Activated T-helper 17 cell treated with anti-CD3 and anti-CD28 coated beads, Interleukin-2, amount 50 U/mL, for 72 hours (primary cell): ENCODE results near the gene SELENOF. TPM values are rescaled to one million over a fixed set of nuclear protein-coding genes. Genes with fewer than 3 reads are reported as not detected.

Source experiments
- ATAC-seq: fragments of 150-1000 bp; cut with Tn5 transposase; replicated peaks from 2 replicates; pipeline ENCODE4 v1.10.0; 2021; ENCODE audit warnings: mild to moderate bottlenecking, moderate library complexity
- H3K27ac Mint-ChIP-seq: one replicate; pipeline ENCODE4 v1.8.0; 2022; ENCODE audit warnings: mixed read lengths
- H3K27me3 Mint-ChIP-seq: one replicate; pipeline ENCODE4 v1.8.0; 2022; ENCODE audit warnings: mixed read lengths
- H3K36me3 Mint-ChIP-seq: one replicate; pipeline ENCODE4 v1.8.0; 2022; ENCODE audit warnings: low read depth, mild to moderate bottlenecking, mixed read lengths
- H3K4me1 Mint-ChIP-seq: one replicate; pipeline ENCODE4 v1.8.0; 2022; ENCODE audit warnings: mixed read lengths
- H3K4me3 Mint-ChIP-seq: one replicate; pipeline ENCODE4 v1.8.0; 2022; ENCODE audit warnings: mild to moderate bottlenecking, mixed read lengths
- H3K9me3 Mint-ChIP-seq: one replicate; pipeline ENCODE4 v1.8.0; 2022; ENCODE audit warnings: mixed read lengths
- total RNA-seq, 2 donors: library from RNA; stranded (reverse); gene quantifications; one replicate each; pipeline ENCODE4 v1.2.3, GENCODE V29; 2022

The SELENOF gene
- 100 to 1,000 TPM in 1 of 2 donors, 10 to 100 TPM in 1; 90.9 to 153 TPM for total RNA-seq

- Mint-ChIP-seq H3K9me3 (no peaks in the 10 kb centered on the region), H3K4me1 (peaks cover 30% of the 10 kb centered on the region), H3K4me3 (no peak within 1 kb of the TSS), H3K27ac (no peak within 1 kb of the TSS), H3K27me3 (no peaks in the 10 kb centered on the region), H3K36me3 (no peaks in the 10 kb centered on the region)
- ATAC-seq = peak; percentile 94
Measured at GRCh38 chr1:86913896-86914600, at the start of gene SELENOF. Gene SELENOF, minus strand, starts transcription at chr1:86914126. Its CDS starts 15 bp downstream, at chr1:86914111.

DNA sequence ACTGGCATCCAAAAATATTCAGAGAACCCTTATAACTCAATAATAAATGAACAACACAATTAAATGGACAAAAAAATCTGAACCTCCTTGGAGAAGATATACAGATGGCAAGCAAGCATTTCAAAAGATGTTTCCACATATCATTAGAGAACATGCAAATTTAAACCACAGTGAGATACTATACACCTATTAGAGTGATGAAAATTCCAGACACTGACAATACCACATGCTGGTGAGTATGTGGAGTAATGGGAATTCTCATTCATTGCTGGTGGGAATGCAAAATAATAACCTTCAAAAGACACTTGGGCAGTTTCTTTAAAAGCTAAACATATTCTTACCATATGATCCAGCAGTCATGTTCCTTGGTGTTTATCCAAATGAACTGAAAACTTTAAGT, 46.6 kb upstream of the SELENOF start:
- Mint-ChIP-seq H3K4me1 (no peaks in the 10 kb centered on the region), H3K36me3 (no peaks in the 10 kb centered on the region), H3K27me3 (no peaks in the 10 kb centered on the region), H3K9me3 (no peaks in the 10 kb centered on the region), H3K4me3 (no peak overlapping the region), H3K27ac (no peak overlapping the region)
- ATAC-seq = no peak

GRCh38 chr1:86957221-86957620, 43.3 kb upstream of the SELENOF start:
- Mint-ChIP-seq H3K27ac (no peak overlapping the region), H3K9me3 (no peaks in the 10 kb centered on the region), H3K4me3 (no peak overlapping the region), H3K27me3 (no peaks in the 10 kb centered on the region), H3K4me1 (no peaks in the 10 kb centered on the region), H3K36me3 (no peaks in the 10 kb centered on the region)
- no peak for ATAC-seq

DNA sequence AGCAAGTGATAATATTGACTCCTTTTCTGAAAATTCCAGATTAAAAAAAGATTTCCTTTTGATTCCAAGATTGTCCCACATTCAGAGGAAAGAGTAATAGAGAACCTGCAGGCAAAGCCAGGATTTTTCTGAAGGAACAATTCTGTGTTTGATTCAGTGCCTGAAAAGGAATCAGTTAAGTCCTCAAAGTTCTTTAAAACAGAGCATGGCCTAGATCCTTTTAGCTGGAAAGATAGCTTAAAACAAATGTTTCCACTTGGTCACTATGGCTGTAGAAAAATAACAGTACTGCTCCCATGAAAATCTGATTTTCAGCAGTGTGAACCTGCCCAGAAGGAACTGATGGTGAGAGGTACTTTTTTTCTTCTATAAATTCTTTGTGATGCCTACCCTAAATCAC, 42.3 kb upstream of the SELENOF start:
- H3K9me3 Mint-ChIP-seq = no peaks in the 10 kb centered on the region
- no peak for ATAC-seq
- H3K27ac Mint-ChIP-seq = no peak overlapping the region
- H3K4me1 Mint-ChIP-seq = no peaks in the 10 kb centered on the region
- no peaks in the 10 kb centered on the region for H3K36me3 Mint-ChIP-seq
- H3K27me3 Mint-ChIP-seq = no peaks in the 10 kb centered on the region
- H3K4me3 Mint-ChIP-seq = no peak overlapping the region

GRCh38 chr1:86955678-86956077, 41.8 kb upstream of the SELENOF start:
- no peak overlapping the region for H3K4me3 Mint-ChIP-seq
- ATAC-seq = no peak
- H3K27me3 Mint-ChIP-seq = no peaks in the 10 kb centered on the region
- no peaks in the 10 kb centered on the region for H3K9me3 Mint-ChIP-seq
- no peaks in the 10 kb centered on the region for H3K4me1 Mint-ChIP-seq
- H3K27ac Mint-ChIP-seq = no peak overlapping the region
- no peaks in the 10 kb centered on the region for H3K36me3 Mint-ChIP-seq

DNA sequence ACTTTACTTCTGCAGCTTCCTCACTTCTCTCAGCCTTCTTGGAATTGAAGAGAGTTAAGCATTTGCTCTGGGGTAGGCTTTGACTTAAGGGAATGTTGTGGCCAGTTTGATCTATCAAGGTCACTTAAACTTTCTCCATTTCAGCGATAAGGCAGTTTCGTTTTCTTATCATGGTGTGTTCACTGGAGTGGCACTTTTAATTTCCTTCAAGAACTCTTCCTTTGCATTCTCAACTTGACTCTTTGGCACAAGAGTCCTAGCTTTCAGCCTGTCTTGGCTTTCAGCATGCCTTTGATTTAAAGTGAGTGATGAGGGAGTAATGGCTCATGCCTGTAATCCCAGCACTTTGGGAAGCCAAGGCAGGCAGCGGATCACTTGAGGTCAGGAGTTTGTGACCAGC, 39.2 kb upstream of the SELENOF start:
- Mint-ChIP-seq H3K27me3 (no peaks in the 10 kb centered on the region), H3K9me3 (no peaks in the 10 kb centered on the region), H3K36me3 (no peaks in the 10 kb centered on the region), H3K27ac (no peak overlapping the region), H3K4me3 (no peak overlapping the region), H3K4me1 (peaks cover 5% of the 10 kb centered on the region)
- no peak for ATAC-seq

GRCh38 chr1:86951430-86951829, 37.5 kb upstream of the SELENOF start:
- Mint-ChIP-seq H3K4me1 (peaks cover 5% of the 10 kb centered on the region), H3K27ac (no peak overlapping the region)

GRCh38 chr1:86950712-86951419, 36.9 kb upstream of the SELENOF start:
- no peak for ATAC-seq
- Mint-ChIP-seq H3K4me1 (peaks cover 5% of the 10 kb centered on the region), H3K9me3 (no peaks in the 10 kb centered on the region), H3K36me3 (no peaks in the 10 kb centered on the region), H3K27me3 (no peaks in the 10 kb centered on the region), H3K27ac (no peak overlapping the region), H3K4me3 (no peak overlapping the region)

More at GRCh38 chr1:86951430-86951829, 37.5 kb upstream of the SELENOF start:
- Mint-ChIP-seq H3K9me3 (no peaks in the 10 kb centered on the region), H3K4me3 (no peak overlapping the region), H3K36me3 (no peaks in the 10 kb centered on the region), H3K27me3 (no peaks in the 10 kb centered on the region)
- ATAC-seq = no peak

DNA sequence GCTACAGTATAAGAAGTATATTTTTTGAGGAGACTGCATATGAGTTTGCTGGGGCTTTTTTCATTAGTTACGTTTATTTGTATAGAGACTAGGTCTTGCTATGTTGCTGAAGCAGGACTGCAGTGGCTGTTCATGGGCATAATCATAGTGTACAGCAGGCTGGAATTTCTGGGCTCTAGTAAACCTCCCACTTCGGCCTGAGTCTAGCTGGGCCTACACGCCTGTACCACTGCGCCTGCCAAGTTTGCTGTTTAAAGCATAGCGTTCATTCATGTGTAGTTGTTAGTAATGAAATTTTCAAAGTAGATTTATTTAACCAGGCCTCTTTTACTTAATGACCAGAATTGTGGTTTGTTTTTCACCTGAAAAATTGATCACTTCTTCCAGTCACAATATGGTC, 34.3 kb upstream of the SELENOF start:
- no peak overlapping the region for H3K27ac Mint-ChIP-seq
- H3K9me3 Mint-ChIP-seq = no peaks in the 10 kb centered on the region
- no peaks in the 10 kb centered on the region for H3K27me3 Mint-ChIP-seq
- no peak overlapping the region for H3K4me3 Mint-ChIP-seq
- H3K36me3 Mint-ChIP-seq = no peaks in the 10 kb centered on the region
- ATAC-seq = no peak
- H3K4me1 Mint-ChIP-seq = peaks cover 14% of the 10 kb centered on the region

DNA sequence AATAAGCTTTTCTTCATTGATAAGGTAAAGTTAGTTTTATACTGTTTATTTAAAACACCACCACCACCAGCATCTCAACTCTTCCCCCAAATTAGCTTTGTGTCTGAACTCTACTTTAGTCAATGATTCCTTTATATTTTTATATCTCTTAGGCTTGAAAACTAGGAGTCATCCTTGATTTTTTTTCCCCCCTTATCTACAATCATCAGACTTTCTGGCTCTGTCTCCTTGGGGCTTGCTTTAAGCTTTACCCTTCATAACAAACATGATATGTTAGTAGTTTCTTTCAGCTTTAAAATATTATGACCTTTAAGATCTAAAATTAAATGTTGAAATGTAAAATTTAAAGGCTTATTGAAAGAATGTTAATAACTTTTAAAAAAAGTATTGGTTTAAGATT, 28.8 kb upstream of the SELENOF start:
- Mint-ChIP-seq H3K27ac (no peak overlapping the region), H3K4me3 (no peak overlapping the region), H3K4me1 (peaks cover 20% of the 10 kb centered on the region), H3K36me3 (no peaks in the 10 kb centered on the region), H3K9me3 (no peaks in the 10 kb centered on the region), H3K27me3 (no peaks in the 10 kb centered on the region)
- ATAC-seq = no peak

GRCh38 chr1:86942042-86942441, 28.1 kb upstream of the SELENOF start:
- H3K4me1 Mint-ChIP-seq = peaks cover 20% of the 10 kb centered on the region
- no peak for ATAC-seq
- H3K36me3 Mint-ChIP-seq = no peaks in the 10 kb centered on the region
- no peaks in the 10 kb centered on the region for H3K27me3 Mint-ChIP-seq
- H3K27ac Mint-ChIP-seq = no peak overlapping the region
- no peak overlapping the region for H3K4me3 Mint-ChIP-seq
- H3K9me3 Mint-ChIP-seq = no peaks in the 10 kb centered on the region

GRCh38 chr1:86940599-86940998, 26.7 kb upstream of the SELENOF start:
- H3K9me3 Mint-ChIP-seq = no peaks in the 10 kb centered on the region

GRCh38 chr1:86939406-86939805, 25.5 kb upstream of the SELENOF start:
- no peak for ATAC-seq
- Mint-ChIP-seq H3K4me1 (peaks cover 11% of the 10 kb centered on the region), H3K9me3 (no peaks in the 10 kb centered on the region), H3K36me3 (no peaks in the 10 kb centered on the region), H3K27ac (no peak overlapping the region), H3K27me3 (no peaks in the 10 kb centered on the region), H3K4me3 (no peak overlapping the region)

More at GRCh38 chr1:86940599-86940998, 26.7 kb upstream of the SELENOF start:
- H3K27ac Mint-ChIP-seq = no peak overlapping the region
- peaks cover 20% of the 10 kb centered on the region for H3K4me1 Mint-ChIP-seq
- no peaks in the 10 kb centered on the region for H3K27me3 Mint-ChIP-seq
- H3K36me3 Mint-ChIP-seq = no peaks in the 10 kb centered on the region
- ATAC-seq = no peak
- H3K4me3 Mint-ChIP-seq = no peak overlapping the region

DNA sequence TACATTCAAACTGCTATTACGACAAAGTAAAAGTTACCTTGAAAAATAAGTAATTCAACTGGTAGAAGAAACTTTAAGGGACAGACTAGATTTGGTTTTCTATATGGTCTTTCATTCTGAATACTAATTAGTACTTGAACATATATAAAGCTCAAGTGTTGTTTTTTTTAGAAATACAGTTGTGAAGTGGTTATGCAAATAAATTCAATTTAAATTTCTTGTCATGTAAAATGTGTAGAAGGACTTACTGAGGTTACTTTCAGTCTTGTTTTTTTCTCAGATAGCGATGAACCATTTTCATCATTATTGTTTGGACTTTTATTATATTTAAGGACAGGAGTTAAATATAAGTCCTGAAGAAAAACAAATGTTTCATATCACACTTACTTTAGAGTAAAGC, 24.9 kb upstream of the SELENOF start:
- ATAC-seq = no peak
- Mint-ChIP-seq H3K4me1 (peaks cover 11% of the 10 kb centered on the region), H3K27ac (no peak overlapping the region)

DNA sequence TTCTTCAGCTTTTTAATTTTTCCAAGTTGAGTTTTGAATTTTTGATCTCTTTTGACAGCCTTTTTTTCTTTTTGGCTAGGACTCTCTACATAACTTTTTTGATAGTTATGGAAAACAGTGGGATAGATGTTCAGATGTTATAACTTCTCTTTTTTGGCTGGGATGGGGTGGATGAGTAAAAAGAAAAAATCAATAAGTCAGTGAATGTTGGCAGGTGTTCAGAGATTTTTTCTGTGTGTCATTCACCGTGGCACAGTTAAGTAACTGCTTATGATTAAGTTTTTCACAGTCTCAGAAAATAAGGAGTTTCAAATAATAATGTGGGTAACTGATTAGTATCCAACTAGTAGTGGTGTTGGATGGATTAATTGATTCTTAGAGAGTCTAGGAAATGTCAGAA, 24.5 kb upstream of the SELENOF start:
- Mint-ChIP-seq H3K9me3 (no peaks in the 10 kb centered on the region), H3K4me1 (peaks cover 12% of the 10 kb centered on the region), H3K36me3 (no peaks in the 10 kb centered on the region), H3K27me3 (no peaks in the 10 kb centered on the region), H3K27ac (no peak overlapping the region), H3K4me3 (no peak overlapping the region)
- no peak for ATAC-seq

More for the DNA sequence above, 24.9 kb upstream of the SELENOF start:
- Mint-ChIP-seq H3K27me3 (no peaks in the 10 kb centered on the region), H3K36me3 (no peaks in the 10 kb centered on the region), H3K9me3 (no peaks in the 10 kb centered on the region), H3K4me3 (no peak overlapping the region)
